Cardiac atrium fibroblast (primary cell): ENCODE data around the gene LRP1B. TPM values are rescaled to one million over a fixed set of nuclear protein-coding genes. Genes with fewer than 3 reads are reported as not detected.

Experiments
- total RNA-seq: library from RNA; depleted of rRNA; stranded (reverse); fragments of >200 nt; gene quantifications from 2 replicates; pipeline ENCODE4 v1.2.3, GENCODE V29; 2015

Gene LRP1B
- total RNA-seq: under 0.01 and 0.18 TPM in 2 replicates

GRCh38 chr2:142131010-142131669 is at the start of gene LRP1B:
TSS of gene LRP1B (minus strand) at chr2:142131016. CDS start at chr2:142130729, 287 bp downstream.

